Measurements from ENCODE around the gene KCNQ1. TPM values are rescaled to one million over a fixed set of nuclear protein-coding genes. Genes with fewer than 3 reads are reported as not detected.

Gene KCNQ1
- total and polyA plus RNA-seq, 2 experiments from 2014 or later: 0.45 to 0.87 TPM

- Histone ChIP-seq H3K79me2 (replicated peaks; ENCODE audit: insufficient read depth) (no peaks in the 10 kb centered on the region), H2AFZ (no peak overlapping the region), H3K9me2 (ENCODE audit: insufficient read depth) (no peaks in the 10 kb centered on the region), H3K27me3 (ENCODE audit: insufficient read depth) (peaks cover 31% of the 10 kb centered on the region), H3K4me1 (ENCODE audit: insufficient read depth) (no peaks in the 10 kb centered on the region), H3K27ac (ENCODE audit: low read depth) (no peak overlapping the region), H3F3A (replicated peaks; ENCODE audit: low read depth) (no peaks in the 10 kb centered on the region), H3K36me3 (ENCODE audit: insufficient read depth) (no peaks in the 10 kb centered on the region), H3K4me3 (no peak overlapping the region), H3K4me2 (no peak overlapping the region), H4K20me1 (replicated peaks; ENCODE audit: insufficient read depth) (no peaks in the 10 kb centered on the region)
- no peak for ATAC-seq
- TF ChIP-seq STAT1 (IDR thresholded peaks at IDR 0.05; ENCODE audit: unreplicated experiment) (no peak), NANOG (IDR thresholded peaks at IDR 0.05; ENCODE audit: borderline replicate concordance) (no peak), CTCF (conservative IDR thresholded peaks at IDR 0.05; ENCODE audit: low read depth in 2 of 2) (no peak), ZNF462 (CRISPR knock-in tag; IDR thresholded peaks at IDR 0.05) (no peak), CREB1 (CRISPR knock-in tag; IDR thresholded peaks at IDR 0.05; ENCODE audit: low read depth) (no peak), EZH2 (IDR thresholded peaks at IDR 0.05; ENCODE audit: low read depth, unreplicated experiment) (no peak), JUNB (IDR thresholded peaks at IDR 0.05; ENCODE audit: unreplicated experiment) (no peak)
- no peak overlapping the region for H3K27ac Mint-ChIP-seq
- no peak for DNase-seq (ENCODE audit: low spot score)
- H3K27me3 Mint-ChIP-seq (ENCODE audit: insufficient read depth, low read depth, poor library complexity): peaks cover 55% of the 10 kb centered on the region
- H3K9me3 Mint-ChIP-seq: no peaks in the 10 kb centered on the region
- peaks cover 3% of the 10 kb centered on the region; the same call in 1 of the 3 replicates for H3K4me1 Mint-ChIP-seq
- no peaks in the 10 kb centered on the region for H3K36me3 Mint-ChIP-seq (ENCODE audit: low read depth)
- H3K4me3 Mint-ChIP-seq: no peak overlapping the region
Measured at GRCh38 chr11:2747248-2748027, 302.6 kb downstream of the KCNQ1 start.

Measured in GM23338 (cell line).